HG03280 (cell line): ENCODE measurements around the gene NANOS3.
"Not testable (repeated sequence)": the region's sequence is repeated elsewhere in the genome, so short reads cannot be mapped to it uniquely, and the experiment has no call there.

Experiments
- ATAC-seq: cut with Tn5 transposase; IDR thresholded peaks from one replicate; pipeline ENCODE4 v1.9.1; 2021; ENCODE audit warnings: mild to moderate bottlenecking, moderate library complexity; ENCODE audit not compliant: unreplicated experiment

NANOS3 gene

DNA sequence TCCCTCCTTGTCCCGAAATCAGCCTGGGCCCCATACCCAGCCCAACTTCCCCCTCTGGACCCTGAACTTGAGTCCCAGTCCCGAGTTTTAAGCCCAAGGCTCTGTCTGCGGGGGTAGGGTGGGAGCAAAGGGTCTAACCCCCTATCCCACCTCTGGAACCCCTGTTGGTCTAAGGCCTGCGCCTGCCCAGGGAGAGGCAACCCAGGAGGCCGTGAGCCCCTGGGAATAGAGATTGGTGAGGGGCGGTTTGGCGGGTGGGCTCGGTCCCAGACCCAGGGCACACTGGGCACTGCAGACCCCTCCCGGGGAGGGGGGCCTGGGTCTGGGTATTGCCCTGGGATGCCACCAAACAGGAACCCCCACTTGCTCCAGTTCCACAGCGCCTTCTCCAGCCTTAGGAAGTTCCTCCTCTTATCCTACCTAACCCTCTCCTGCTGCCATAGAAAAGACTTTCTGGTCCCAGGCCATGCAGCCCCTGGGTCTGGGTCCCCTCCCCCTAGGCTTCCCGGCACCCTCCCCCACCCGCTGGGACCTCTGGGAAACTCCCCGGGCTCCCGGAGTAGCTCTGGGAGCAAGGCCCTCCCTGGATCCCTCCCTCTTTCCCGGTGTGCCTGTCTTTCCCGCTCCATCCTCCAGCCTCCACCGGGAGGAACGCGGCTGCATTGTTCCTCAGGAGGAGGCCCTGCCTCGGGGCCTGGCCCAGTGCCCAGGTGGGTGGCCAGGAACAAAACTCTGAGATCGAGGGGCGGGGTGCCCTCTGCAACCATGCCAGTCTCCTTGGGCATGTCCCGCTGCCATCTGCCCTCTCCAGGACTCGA lies 33.6 kb upstream of the NANOS3 start:
- ATAC-seq = no peak

DNA sequence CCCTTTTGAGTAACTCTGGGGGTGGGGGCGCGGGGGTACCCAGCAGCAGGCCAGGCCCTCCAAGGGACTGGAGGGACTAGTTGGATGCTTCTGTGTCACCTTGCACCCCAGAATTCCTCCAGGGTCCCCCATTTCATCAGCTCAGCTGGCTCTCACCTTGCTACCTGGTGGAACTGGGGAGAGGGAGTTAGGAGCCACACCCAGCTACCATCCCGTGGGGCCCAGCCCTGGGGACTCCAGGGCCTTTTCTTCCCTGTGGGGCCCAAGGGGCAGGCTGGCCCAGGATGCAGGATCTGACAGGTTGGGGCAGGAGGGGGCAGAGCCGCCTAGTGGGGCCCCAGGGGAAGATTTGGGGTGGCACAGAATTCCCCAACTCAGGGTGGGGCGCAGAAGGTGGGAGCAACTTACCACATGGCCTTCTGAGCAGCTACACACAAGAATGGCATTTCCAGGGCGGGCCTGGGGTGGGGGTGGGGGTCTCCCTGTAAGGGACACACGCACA lies 32.8 kb upstream of the NANOS3 start:
- ATAC-seq = no peak

DNA sequence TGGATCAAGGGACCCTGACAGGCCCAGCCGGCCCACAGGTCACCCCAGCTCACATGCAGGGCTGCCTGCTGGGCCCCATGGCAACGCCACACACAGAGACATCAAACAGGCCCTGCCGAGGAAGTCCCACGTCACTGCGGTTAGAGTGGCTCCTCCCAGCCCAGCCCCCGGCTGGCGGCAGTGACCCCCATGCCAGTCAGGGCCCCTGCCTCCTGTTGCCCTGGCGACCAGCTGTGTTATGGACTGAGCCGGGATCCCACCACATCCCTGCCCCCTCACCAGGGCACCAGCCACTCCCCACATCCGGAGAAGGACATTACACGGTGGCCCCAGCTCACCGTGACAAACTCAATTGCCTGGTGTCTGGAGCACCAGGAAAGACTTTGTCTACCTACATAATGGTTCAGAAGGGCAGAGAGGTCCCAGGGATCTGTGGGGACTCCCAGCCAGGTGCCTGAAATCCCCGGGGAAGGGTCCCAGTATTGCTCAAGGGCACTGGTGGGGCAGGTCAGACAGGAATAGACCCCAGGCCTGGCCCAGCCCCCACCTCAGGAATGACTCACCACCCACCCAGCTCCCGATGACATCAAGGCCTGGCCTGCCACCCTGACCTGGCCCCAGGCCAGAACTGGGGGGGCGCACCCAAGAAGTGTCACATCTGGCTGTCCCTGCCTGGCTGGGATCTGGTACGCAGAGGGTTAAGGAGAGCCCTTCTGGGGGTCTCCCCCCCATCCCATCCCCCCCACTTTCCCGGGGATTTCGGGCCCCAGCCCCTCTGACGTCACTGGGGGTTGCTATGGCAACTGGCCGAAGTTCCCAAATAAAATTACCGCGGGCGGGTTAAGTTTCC lies 30.2 kb upstream of the NANOS3 start:
- ATAC-seq = peak; percentile 60

DNA sequence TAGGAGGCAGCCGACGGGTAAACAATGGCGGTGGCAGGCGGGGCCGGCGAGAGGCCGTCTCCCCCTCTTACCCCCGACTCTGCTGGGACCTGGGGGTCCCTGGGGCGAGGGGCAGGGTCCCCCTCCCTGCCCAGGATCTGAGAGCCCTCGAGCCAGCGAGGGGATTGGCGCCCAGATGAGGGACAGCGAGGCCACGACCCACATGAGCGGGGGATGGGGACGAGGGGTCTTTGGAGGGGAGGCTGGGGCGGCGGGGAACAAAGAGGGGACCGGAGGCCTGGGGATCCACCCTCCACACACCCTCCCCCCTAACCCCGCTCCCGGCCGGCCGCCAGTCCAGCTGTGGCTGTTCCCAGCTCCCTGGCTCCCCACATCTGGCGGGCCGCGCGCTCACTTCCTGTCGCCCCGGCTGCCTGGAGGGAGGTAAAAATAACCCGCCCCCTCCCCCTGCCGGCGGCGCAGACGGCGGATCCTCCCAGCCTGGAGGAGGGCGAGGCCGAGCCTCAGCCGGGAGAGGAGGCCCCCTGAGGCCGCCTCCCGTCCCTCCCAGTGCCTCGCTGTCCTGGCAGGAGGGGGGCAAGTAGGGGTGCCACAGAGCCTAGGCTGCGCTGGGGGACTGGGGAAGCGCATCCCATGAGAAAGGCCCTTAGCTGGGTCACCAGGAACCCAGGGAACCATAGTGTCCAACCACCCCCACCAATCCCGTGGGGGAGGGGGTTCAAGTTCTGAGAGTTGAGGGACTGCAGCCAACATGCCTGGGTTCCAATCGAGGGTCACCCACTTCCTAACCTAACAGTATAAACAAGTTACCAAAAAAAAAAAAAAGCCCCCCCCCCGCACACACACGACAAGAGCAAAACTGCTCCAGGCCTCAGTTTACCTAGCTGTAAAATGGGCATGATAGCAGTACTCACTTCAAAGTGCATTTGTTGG lies 29.3 kb upstream of the NANOS3 start:
- ATAC-seq = peak; percentile 18

DNA sequence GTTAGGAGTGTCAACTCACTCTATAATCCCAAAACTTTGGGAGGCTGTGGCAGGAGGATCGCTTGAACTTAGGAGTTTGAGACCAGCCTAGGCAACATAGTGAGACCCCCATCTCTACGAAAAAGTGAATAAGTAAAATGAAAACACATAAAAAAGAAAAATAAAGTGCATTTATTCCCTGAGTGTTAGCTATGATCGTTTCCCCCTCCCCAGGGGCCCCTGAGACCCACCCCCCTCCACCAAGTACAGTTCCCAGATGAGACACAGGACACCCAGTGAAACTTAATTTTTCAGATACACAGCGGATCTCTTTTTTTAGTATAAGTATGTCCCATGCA lies 28.6 kb upstream of the NANOS3 start:
- no peak for ATAC-seq

DNA sequence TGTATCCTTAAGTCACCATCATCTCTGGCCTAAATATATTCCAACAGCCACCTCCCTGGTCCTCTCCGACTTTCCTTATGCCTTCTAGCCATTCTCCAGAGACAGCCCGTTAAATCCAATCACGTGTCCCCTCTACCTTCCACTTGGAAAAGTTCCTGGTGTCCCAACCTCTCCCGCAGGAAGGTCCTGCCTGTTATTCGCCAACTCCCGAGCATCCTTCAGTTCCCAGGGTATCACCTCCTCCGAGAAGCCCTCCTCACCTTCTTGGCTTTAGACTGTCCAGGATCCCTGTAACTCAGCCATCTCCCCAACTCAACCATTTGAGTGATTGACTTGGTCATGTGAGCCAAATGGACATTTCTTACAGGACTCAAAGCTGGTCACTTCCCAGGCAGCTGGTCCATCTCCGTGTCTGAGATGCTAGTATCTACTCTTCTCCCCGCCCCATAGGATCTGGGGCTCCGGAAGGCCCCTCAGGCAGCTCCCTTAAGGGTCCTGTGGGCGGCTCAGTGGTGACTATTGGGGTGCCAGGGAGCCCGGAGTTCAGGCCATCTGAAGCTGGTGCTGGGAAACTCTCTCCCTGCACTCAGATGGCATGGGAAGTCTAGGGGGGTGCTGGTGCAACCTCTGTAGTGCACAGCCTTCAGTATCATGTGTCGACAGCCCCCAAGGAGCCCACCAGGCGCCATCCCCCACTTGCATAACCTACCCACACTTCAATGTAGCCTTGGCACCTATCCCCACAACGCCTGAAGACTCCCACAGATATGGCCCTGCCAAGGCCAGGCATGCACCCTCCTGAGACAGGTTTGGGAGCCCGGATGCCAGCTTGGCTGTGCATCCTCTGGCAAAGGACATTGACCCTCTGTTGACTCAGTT lies 27.9 kb upstream of the NANOS3 start:
- no peak for ATAC-seq

DNA sequence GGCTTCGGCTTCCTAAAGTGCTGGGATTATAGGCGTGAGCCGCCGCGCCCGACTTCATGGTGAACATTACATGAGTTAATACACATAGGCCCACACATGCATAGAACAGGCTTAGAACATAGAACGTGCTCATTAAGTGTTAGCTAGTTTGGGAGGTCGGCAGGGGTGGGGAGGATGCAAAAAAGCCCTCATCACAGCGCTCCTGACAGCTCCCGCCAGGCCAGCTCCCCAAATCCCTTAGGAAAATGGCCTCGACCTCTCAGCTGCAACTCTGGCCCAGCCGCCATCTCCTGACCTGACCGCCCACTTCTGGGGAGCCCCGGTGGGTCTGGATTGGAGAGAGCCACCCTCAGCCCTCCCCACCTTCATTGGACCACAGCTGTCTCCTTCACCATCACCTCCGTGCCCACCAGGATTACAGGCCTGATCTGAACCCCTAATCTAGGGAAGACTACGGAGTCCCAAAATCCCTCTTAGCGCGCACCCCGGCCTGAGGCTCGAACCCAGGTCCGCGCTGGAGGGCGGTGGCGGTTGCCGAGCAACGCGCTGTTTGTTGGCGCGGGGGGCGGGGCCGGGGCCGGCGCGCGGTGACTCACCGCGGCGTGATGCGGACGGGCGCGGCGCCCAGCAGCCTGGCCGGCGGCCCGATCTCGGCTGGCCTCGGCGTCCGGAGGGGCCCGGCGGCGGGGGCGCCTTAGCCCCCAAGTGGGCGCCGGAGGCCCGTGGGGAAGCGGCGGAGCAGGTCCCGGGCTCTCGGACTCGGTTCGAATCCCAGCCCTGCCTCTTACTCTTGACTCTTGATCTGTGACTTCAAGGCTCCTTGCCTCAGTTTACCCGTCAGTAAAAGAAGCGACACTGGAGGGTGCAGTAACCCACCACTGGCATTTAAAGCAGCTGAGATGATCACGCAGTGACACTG lies 26.7 kb upstream of the NANOS3 start:
- ATAC-seq = no peak

DNA sequence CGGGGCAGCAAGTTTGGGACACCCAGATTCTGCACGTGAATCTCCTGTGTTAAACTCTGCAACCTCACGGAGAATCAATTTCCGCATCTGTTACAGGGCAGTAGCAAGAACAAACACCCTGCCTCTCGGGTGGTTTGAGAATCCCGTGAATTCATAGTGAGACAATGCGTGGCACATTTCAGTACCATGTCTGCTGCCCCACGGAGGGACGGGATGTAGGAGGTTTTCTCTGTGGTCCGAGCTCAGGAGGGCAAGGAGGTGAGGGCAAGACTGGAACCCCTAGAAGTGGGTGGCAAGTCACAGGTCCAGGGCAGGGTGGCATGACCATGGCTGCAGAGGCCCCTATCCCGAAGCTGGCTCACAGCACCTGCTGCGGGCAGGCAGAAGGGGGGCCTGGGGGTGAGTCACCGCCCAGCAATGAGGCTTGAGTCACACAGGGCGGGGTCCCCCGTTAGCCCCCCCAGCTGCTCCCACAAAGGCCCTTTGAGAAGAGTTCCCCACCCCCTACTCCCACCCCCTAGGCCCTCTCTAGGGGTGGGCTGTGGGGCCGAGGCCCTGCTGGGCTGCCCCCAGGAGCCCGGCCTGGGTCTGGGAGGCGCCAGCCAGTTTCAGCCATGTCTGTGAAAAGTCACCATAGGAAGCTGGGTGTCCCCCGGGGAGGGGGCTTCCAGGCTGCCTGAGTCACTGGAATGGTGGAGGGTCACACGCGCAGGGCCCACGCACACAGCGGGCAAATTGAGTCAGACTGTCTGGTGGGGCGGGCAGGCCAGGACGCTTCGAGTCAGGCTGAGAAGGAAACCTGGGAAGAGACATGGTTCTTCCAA lies 25.8 kb upstream of the NANOS3 start:
- no peak for ATAC-seq

DNA sequence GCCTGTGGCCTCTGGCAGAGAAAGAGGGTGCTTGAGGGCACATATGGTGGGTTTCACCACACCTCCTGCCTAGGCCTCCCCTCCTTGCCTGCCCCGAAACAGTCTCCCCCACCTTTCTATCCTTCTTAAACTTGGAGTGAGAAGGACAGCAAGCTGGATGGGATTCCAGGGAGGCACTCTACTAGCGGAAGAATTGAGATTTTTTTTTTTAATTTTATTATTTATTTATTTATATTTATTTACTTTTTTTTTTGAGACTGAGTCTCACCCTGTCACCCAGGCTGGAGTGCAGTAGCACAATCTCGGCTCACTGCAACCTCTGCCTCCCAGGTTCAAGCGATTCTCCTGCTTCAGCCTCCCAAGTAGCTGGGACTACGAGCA lies 25.2 kb upstream of the NANOS3 start:
- ATAC-seq = not testable (repeated sequence)

DNA sequence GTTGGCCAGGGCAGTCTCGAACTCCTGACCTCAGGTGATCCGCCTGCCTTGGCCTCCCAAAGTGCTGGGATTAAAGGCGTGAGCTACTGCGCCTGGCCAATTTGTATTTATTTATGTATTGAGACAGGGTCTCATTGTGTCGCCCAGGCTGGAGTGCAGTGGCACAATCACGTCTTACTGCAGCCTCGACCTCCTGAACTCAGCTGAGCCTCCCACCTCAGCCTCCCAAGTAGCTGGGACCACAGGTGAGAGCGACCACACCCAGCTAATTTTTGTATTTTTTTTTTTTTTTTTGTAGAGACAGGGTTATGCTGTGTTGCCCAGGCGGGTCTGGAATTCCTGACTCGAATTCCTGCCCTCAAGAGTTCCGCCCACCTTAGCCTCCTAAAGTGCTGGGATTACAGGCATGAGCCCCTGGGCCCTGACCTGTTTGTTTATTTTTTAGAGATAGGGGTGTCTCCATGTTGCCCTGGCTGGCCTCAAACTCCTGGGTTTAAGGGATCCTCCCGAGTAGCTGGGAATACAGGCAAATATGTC lies 24.7 kb upstream of the NANOS3 start:
- ATAC-seq = not testable (repeated sequence)

DNA sequence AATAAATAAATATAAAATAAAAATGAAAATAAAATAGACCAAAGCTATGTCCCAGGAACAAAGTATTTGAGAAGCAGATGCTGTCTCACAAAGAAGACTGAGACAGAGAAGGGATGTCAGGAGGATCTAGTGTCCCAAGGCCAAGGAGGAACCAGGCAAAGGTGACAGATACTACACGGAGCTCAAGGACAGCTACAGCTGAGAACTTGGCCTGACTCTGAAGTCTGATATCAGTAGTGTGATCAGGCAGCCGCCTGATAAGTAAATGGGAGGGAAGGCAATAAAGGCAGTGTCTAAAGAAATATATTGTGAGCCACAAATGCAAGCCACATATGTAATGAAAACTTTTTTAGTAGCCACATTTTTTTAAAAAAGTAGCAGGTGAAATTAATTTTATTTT lies 20.4 kb upstream of the NANOS3 start:
- ATAC-seq = no peak

DNA sequence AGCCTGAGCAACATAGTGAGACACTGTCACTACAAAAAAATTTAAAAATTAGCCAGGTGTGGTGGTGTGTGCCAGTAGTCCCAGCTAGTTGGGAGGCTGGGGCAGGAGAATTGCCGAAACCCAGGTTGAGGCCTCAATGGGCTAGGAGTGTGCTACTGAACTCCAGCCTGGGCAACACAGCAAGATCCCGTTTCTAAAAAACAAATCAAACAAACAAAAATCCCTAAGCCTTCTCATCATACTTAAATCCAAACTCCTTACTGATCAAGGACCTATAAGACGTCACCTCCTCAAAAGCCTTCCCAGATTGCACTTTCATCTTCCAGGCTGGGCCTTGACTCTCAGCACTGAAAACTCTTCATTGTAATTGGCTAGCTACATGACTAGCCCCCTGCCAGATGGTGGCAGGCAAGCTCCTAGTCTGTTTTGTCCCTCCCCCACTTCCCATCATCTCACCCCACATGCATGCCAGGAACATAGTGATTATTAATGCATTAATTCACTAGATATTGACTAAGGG lies 17.5 kb upstream of the NANOS3 start:
- ATAC-seq = no peak

DNA sequence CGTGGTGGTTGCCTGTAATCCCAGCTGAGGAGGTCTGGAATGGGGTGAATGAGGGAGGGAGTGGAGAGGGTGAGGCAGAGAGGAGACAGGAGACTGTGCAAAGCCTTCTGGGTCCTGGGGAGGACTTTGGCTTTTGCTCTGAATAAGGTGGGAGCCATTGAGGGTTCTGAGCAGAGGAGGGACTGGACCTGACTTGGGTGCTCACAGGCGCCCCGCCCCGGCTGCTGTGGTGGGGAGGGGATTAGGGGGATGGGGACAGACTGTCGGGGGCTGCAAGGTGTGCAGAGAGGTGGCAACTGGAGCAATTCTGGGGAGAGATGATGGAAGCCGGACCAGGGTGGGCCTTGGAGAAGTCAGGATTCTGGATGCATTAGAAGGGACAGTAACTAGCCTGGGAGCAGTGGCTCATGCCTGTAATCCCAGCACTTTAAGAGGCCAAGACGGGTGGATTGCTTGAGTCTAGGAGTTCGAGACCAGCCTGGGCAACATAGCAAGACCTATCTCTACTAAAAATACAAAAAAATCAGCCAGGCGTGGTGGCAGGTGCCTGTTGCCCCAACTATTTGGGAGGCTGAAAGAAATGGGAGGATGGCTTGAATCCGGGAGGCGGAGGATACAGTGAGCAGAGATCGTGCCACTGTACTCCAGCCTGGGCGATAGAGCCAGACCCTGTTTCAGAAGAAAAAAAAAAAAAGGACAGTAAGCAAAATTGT lies 16.1 kb upstream of the NANOS3 start:
- no peak for ATAC-seq

DNA sequence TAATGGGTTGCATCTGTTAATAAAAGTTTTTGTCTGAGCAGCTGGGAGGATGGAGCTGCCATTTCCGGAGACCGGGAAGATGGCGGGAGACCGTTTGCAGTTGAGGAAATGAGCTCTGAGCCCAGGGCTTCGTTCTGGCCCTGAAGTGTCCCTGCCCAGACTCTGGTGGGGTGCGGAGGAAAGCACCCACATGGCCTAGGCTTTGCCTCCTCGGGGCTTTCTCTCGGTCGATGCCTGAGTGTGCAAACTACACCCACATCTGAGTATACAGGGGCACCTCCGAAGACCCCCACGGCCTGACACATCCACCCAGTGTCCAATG lies 15.6 kb upstream of the NANOS3 start:
- ATAC-seq = no peak

DNA sequence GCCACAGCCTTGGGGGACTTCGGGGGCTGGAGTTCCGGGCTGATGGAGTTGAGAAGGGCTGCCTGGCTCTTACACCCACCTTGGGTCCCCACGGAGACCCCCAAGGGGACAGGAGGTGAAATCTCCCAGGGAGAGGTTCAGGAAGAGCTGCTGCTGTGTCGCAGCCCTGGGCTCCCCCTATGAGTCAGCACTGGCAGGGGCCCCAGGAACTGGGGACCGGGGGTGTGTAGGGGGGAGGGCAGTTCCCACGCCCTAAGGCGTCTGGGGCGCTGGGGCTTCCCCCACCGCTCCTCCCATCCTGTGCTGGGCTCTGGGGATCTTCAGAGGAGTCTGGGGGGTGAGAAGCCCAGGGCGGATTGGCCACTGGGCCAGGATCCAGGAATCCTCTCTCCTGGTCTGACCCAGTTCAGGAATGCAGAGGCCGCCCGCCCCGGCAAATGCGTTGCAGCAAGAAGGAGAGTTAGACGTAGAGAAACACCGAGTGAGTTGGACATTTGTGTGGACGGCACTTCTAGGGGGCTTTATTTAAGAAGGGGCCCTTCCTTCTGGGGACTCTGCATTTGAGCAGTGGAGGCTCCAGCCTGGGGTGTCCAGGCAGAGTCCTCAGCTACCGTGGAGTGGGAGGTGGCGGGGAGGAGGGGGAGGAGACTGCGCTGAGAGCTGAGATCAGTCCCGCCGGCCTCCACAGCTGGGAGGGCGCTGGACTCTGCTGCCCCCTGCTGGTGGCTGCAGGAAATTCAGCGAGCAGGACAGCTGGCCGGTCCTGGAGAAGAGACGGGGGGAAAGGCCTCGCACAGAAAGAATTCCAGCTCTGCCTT lies 15.0 kb upstream of the NANOS3 start:
- peak; percentile 73 for ATAC-seq

DNA sequence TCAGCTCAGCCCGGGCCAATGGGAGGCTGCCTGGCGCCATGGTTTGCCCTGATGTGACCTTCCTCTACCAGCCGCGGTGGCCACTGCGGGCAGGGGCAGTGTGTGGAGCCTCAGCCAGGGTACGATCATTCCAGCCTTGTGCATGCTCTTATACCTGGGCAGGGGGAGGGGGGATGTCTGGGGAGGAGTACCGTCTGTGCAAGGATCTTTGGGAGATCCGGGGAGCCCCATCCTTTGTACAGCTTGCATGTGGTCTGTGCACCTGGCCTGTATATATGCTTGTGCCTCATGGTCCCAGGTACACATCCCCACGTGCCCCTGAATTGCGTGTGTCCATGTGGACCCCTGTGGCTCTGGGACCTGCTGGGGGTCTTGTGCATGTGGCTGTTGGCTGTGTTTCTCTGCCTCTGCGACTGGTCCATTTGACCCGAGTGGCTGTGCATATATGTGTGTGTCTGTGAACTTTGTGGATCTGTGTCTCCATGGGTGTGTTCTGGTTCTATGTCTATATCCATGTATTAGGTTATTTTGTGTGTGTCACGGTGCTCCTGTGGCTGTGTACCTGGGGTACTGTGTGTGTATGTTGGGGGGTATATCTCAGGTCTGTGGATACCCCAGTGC lies 12.8 kb upstream of the NANOS3 start:
- no peak for ATAC-seq
